K562 (cell line): ENCODE data around the gene MESP1. TPM values are rescaled to one million over a fixed set of nuclear protein-coding genes. Genes with fewer than 3 reads are reported as not detected.

Source experiments
- C11orf30 ChIP-seq: fragments of 450-650 bp; IDR thresholded peaks from 2 replicates; pipeline ENCODE4 v1.6.1; 2016; ENCODE audit warnings: low read depth, mild to moderate bottlenecking
- CHD4 ChIP-seq: fragments of 200-600 bp; sonication (generic); IDR thresholded peaks from 3 replicates; pipeline ENCODE4 v1.6.1; 2012; ENCODE audit warnings: low read depth, mild to moderate bottlenecking, mixed read lengths, low read length, inconsistent platforms; ENCODE audit not compliant: insufficient read depth, insufficient replicate concordance, poor library complexity, severe bottlenecking
- CREM ChIP-seq: IDR thresholded peaks from 2 replicates; pipeline ENCODE4 v1.6.1; 2014; ENCODE audit warnings: antibody characterized with exemption, low read depth
- CTBP1 ChIP-seq: fragments of 450-650 bp; IDR thresholded peaks from 2 replicates; pipeline ENCODE4 v1.6.1; 2016; ENCODE audit warnings: borderline replicate concordance
- FOXP1 ChIP-seq: sonication (generic); formaldehyde crosslinking; IDR thresholded peaks from 2 replicates; pipeline ENCODE4 v1.8.0; 2022; ENCODE audit warnings: mild to moderate bottlenecking, missing genetic modification reagents
- FUS ChIP-seq: fragments of 200-400 bp; formaldehyde crosslinking; optimal IDR thresholded peaks from 2 replicates; pipeline ENCODE3; 2017; ENCODE audit warnings: low read depth, low read length
- HNRNPL ChIP-seq: fragments of 200-400 bp; formaldehyde crosslinking; IDR thresholded peaks from 2 replicates; pipeline ENCODE4 v1.6.1; 2017; ENCODE audit warnings: low read depth, mild to moderate bottlenecking, low read length
- RCOR1 ChIP-seq, 2 experiments: IDR thresholded peaks; 2 replicates each; pipeline ENCODE4 v1.6.1; 2012; ENCODE audit warnings: low read depth in 2 of 2, low read length in 2 of 2, borderline replicate concordance in 1 of 2, improper control_type of control experiment in 1 of 2
- SIX5 ChIP-seq, 2 experiments: IDR thresholded peaks; 2 replicates each; pipeline ENCODE4 v1.6.1; 2011; ENCODE audit warnings: low read length in 2 of 2, borderline replicate concordance in 1 of 2, low read depth in 1 of 2, mild to moderate bottlenecking in 1 of 2, moderate library complexity in 1 of 2; ENCODE audit not compliant: insufficient read depth in 1 of 2
- TBP ChIP-seq: optimal IDR thresholded peaks from 2 replicates; pipeline ENCODE3; 2011; ENCODE audit warnings: low read depth, low read length, improper control_type of control experiment
- TEAD1 ChIP-seq, 2 experiments: fragments of 450-650 bp in 1 of 2; sonication (generic) in 1 of 2; formaldehyde crosslinking; IDR thresholded peaks; 2 replicates each; pipeline versions ENCODE4 v1.4.0 to v1.8.0; 2020 to 2022; ENCODE audit warnings: mild to moderate bottlenecking in 2 of 2, missing genetic modification reagents in 1 of 2
- YY1 ChIP-seq, 3 experiments: IDR thresholded peaks; 2 replicates each; pipeline ENCODE4 v1.6.1; 2011; ENCODE audit warnings: low read length in 2 of 3, mild to moderate bottlenecking in 2 of 3, moderate library complexity in 2 of 3, borderline replicate concordance in 1 of 3, control low read depth in 1 of 3, low read depth in 1 of 3; ENCODE audit not compliant: insufficient read depth in 3 of 3, insufficient replicate concordance in 2 of 3, control insufficient read depth in 1 of 3, insufficient read length in 1 of 3; ENCODE audit errors: extremely low read depth in 1 of 3
- ZBTB7A ChIP-seq: IDR thresholded peaks from 2 replicates; pipeline ENCODE4 v1.6.1; 2011; ENCODE audit warnings: low read depth, mild to moderate bottlenecking, low read length, moderate library complexity, borderline replicate concordance; ENCODE audit not compliant: control insufficient read depth
- ZC3H11A ChIP-seq: IDR thresholded peaks from 2 replicates; pipeline ENCODE4 v1.6.1; 2012; ENCODE audit warnings: low read depth, low read length, improper control_type of control experiment
- ZFX ChIP-seq: sonication (generic); formaldehyde crosslinking; IDR thresholded peaks from 2 replicates; pipeline ENCODE4 v1.8.0; 2022; ENCODE audit warnings: mild to moderate bottlenecking, missing genetic modification reagents, moderate library complexity
- ZNF12 ChIP-seq: sonication (generic); formaldehyde crosslinking; IDR thresholded peaks from 2 replicates; pipeline ENCODE4 v1.4.0; 2020; ENCODE audit warnings: mild to moderate bottlenecking, missing genetic modification reagents
- ZNF507 ChIP-seq: conservative IDR thresholded peaks from 2 replicates; pipeline ENCODE4 v1.6.1; 2017; ENCODE audit warnings: missing genetic modification characterization, missing compliant biosample characterization
- ZNF584 ChIP-seq: fragments of 200-800 bp; sonication (Bioruptor generic); IDR thresholded peaks from 2 replicates; pipeline ENCODE4 v1.6.1; 2016; ENCODE audit warnings: low read depth, mild to moderate bottlenecking, missing genetic modification characterization, missing compliant biosample characterization
- polyA plus RNA-seq, 8 experiments: library from polyadenylated mRNA; depleted of rRNA in 4 of 8; stranded (reverse) in 5 of 8; unstranded in 3 of 8; fragments of >200 nt; fragmentation: Nextera tagmentation in 2 of 8; fragmentation: Illumina TruSeq in 1 of 8; extraction: Ambion mirVana in 2 of 8; extraction: Trizol in 1 of 8; gene quantifications; 2 replicates each; pipeline versions ENCODE4 v1.2.1 to v1.2.3, GENCODE V29; 2011 to 2014; ENCODE audit warnings: inconsistent platforms in 1 of 8, missing spikeins in 1 of 8
- total RNA-seq, 7 experiments: library from RNA; depleted of rRNA in 6 of 7; stranded (reverse); fragments of >200 nt in 6 of 7; fragmentation: Illumina TruSeq in 2 of 7; extraction: Trizol in 2 of 7; gene quantifications; 2 replicates each; pipeline versions ENCODE4 v1.2.1 to v1.2.3, GENCODE V29; 2011 to 2021; ENCODE audit warnings: low replicate concordance in 1 of 7
- TF ChIP-seq, protein P1 (sequence below): fragments of 250-450 bp; sonication (Bioruptor Pico); IDR thresholded peaks from 2 replicates; pipeline ENCODE4 v1.8.0; 2021; ENCODE audit warnings: mild to moderate bottlenecking, moderate library complexity
- TF ChIP-seq, protein P2 (sequence below): sonication (generic); formaldehyde crosslinking; IDR thresholded peaks from 2 replicates; pipeline ENCODE4 v1.9.0; 2022; ENCODE audit warnings: mild to moderate bottlenecking, missing genetic modification reagents
- TF ChIP-seq, protein P3 (sequence below): IDR thresholded peaks from 2 replicates; pipeline ENCODE4 v1.6.1; 2011; ENCODE audit warnings: borderline replicate concordance, low read depth, mild to moderate bottlenecking, moderate library complexity, low read length; ENCODE audit not compliant: insufficient read depth, poor library complexity, severe bottlenecking

Gene MESP1
- total and polyA plus RNA-seq, 9 of the 15 experiments (the other 6 are each of a cell fraction or from before 2014, with no cell fraction given) = 0.14 to 1.1 (median 0.36) TPM; not detected in 4

DNA sequence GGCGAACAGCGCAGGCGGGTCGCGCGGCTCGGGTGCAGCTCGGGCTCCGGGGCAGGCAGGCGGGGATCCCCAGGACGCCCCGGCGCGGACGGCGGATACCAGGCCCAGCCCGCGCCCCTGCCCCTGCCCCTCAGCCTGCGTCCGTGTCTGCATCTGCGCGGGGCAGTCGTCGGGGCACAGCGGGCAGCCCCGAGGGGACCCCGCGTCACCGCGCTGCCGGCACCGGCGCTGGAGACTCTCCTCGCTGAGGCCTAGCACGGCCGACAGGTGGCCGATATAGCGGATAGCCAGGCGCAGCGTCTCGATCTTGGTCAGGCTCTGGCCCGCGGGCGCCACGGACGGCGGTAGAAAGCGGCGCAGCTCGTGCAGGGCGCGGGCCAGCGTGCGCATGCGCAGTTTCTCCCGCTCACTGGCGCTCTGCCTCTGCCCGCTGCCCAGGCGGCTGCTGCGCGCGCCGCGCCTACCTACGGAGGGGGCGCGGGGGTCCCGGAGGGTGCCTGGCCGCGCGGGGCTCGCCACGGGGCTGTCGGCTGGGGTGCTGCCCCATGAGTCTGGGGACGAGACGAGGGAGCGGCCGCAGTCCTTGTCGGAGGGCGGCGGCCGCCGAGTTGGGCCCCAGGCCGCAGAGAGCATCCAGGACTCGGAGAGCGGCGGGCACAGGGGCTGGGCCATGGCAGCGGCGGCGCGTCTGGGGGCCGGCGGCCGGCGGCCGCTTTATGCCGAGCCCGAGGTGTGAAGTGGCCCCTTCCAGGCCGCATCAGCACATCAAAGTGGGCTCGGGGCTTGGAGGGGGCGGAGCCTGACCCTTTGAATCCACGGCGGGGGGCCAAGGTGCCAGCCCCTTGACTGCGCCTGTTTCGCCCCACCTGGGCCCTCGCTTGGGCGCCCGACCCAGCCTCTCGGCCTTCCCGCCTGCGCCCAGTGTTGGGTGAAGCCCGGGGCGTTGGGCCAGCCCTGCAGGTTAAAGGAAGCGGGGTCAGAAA, at the start of gene MESP1 (continued):
- TF ChIP-seq CHD4 (no peak), ZNF584 (CRISPR knock-in tag) (no peak), RCOR1 (IDR thresholded peaks at IDR 0.05; ENCODE audit: borderline replicate concordance in 1 of 2, low read depth in 2 of 2, low read length in 2 of 2) (peak in 1 of 2 experiments; percentile 72; a peak in 2 of 4 replicates), CTBP1 (peak; percentile 94), C11orf30 (no peak), TBP (peak; percentile 63), SIX5 (IDR thresholded peaks at IDR 0.05; ENCODE audit: borderline replicate concordance in 1 of 2, insufficient read depth in 1 of 2, low read depth in 1 of 2, low read length in 2 of 2) (no peak), YY1 (IDR thresholded peaks at IDR 0.05; ENCODE audit: borderline replicate concordance in 1 of 3, control insufficient read depth in 1 of 3, extremely low read depth in 1 of 3, insufficient read depth in 3 of 3, insufficient read length in 1 of 3, insufficient replicate concordance in 2 of 3, low read depth in 1 of 3, low read length in 2 of 3) (peak in 2 of 3 experiments; percentile 26 to 56), HNRNPL (0 out of 2 replicates have a peak, but pooled peaks have one; percentile 60), FUS (peak; percentile 76), ZNF12 (CRISPR knock-in tag) (peak; percentile 73), CREM (peak; percentile 80), ZBTB7A (peak; percentile 54; the same call in 1 of the 2 replicates), ZNF507 (no peak), FOXP1 (CRISPR knock-in tag) (peak; percentile 91; the same call in 1 of the 2 replicates), TEAD1 (CRISPR knock-in tag; IDR thresholded peaks at IDR 0.05) (peak in 1 of 2 experiments; percentile 55; a peak in 1 of 4 replicates), ZFX (peak; percentile 91), ZC3H11A (no peak)
- TF ChIP-seq, protein P1, sequence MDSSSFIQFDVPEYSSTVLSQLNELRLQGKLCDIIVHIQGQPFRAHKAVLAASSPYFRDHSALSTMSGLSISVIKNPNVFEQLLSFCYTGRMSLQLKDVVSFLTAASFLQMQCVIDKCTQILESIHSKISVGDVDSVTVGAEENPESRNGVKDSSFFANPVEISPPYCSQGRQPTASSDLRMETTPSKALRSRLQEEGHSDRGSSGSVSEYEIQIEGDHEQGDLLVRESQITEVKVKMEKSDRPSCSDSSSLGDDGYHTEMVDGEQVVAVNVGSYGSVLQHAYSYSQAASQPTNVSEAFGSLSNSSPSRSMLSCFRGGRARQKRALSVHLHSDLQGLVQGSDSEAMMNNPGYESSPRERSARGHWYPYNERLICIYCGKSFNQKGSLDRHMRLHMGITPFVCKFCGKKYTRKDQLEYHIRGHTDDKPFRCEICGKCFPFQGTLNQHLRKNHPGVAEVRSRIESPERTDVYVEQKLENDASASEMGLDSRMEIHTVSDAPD (CRISPR knock-in tag) = no peak
- TF ChIP-seq, protein P2, sequence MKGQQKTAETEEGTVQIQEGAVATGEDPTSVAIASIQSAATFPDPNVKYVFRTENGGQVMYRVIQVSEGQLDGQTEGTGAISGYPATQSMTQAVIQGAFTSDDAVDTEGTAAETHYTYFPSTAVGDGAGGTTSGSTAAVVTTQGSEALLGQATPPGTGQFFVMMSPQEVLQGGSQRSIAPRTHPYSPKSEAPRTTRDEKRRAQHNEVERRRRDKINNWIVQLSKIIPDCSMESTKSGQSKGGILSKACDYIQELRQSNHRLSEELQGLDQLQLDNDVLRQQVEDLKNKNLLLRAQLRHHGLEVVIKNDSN = peak; percentile 44; the same call in 1 of the 2 replicates
- TF ChIP-seq, protein P3, sequence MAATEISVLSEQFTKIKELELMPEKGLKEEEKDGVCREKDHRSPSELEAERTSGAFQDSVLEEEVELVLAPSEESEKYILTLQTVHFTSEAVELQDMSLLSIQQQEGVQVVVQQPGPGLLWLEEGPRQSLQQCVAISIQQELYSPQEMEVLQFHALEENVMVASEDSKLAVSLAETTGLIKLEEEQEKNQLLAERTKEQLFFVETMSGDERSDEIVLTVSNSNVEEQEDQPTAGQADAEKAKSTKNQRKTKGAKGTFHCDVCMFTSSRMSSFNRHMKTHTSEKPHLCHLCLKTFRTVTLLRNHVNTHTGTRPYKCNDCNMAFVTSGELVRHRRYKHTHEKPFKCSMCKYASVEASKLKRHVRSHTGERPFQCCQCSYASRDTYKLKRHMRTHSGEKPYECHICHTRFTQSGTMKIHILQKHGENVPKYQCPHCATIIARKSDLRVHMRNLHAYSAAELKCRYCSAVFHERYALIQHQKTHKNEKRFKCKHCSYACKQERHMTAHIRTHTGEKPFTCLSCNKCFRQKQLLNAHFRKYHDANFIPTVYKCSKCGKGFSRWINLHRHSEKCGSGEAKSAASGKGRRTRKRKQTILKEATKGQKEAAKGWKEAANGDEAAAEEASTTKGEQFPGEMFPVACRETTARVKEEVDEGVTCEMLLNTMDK = peak; percentile 96
